ENCODE measurements around the gene JHY.

Gene JHY

DNA sequence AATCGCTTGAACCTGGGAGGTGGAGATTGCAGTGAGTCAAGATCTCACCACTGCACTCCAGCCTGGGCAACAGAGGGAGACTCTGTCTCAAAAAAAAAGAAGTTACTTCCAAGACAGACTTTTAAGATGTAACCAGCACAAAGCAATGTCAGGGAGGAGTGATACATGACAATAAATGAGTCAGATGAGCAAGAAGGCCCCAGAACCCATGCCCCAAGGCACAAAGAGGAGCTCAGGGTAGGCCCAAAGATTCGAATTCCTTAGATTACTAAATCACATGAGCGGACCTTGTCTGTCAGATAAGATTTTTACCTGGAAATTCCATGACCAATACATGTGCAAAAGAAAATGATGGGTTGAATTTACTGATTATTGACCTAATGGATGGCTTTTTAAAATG is 10.5 kb upstream of the JHY start:
- no peak for DNase-seq

DNA sequence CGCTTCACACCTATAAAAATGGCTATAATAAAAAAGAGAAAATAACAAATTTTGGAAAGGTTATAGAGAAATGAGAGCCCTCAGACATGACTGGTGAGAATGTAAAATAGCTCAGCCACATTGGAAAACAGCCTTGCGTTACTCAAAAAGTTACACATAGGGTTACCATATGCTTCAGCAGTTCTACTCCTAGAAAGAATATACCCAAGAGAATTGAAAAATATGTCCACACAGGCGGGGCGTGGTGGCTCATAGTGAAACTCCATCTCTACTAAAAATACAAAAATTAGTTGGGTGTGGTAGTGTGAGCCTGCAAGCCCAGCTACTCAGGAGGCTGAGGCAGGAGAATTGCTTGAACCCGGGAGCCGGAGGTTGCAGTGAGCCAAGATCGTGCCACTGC is 7.6 kb upstream of the JHY start:
- DNase-seq = no peak

DNA sequence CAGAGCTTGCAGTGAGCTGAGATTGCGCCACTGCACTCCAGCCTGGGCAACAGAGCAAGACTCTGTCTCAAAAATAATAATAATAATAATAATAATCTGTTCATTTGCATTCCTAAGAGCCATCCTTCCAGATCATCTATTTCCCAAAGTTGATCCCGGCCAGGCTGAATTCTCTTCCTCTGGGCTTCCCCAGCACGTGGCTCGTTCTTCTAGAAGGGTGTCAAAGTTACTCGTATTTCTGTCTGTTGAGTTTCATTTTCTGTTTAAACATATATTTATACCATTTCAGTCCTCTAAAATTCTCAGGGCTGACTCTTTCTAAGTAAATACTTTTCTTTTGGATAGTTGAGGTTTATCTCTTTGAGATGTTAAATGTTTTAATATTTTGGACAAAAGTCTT is 4.8 kb upstream of the JHY start:
- DNase-seq = no peak

GRCh38 chr11:122879785-122880184 is 2.8 kb upstream of the JHY start:
- DNase-seq = no peak

DNA sequence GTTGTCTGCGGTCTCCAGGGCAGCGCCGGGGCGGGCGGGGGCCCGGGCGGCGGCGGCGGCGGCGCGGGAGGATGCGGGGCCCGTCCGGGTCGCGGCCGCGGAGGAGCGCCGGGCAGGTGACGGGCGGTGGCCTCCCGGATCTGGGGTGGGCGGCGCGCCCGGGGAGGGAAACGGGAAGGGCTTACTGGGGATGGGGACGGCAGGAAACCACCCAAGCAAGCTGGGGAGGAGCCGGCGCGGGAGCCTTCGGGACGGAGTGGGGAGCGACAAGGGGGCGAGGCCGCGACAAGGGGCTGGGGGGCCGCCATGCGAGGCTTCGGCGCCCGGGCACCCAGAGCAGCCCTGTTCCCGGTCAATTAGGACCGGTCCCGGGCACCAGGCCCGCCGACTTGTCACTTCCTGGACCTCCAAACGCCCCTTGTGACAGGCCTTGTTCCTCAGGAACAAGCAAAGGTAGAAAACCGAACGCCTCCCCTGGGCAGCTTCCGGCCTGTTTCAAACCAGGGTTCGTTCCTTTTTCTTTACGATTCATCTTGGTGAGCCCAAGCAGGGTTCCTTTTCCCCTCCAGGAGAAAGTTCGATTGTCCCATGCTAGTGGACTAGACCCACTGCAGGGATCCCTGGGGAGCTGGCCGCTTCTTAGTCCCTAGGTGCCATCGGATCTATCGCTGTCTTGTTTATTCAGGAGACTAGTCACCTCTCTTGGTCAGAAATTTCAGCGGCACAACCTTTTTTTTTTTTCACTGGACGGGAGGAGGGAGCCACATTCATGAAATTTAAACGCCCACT is 492 bp downstream of the JHY start:
- peak; percentile 17 for DNase-seq

GRCh38 chr11:122883646-122883979 is 1.1 kb downstream of the JHY start:
- DNase-seq = no peak

GRCh38 chr11:122888162-122888561 is 5.6 kb downstream of the JHY start:
- no peak for DNase-seq

DNA sequence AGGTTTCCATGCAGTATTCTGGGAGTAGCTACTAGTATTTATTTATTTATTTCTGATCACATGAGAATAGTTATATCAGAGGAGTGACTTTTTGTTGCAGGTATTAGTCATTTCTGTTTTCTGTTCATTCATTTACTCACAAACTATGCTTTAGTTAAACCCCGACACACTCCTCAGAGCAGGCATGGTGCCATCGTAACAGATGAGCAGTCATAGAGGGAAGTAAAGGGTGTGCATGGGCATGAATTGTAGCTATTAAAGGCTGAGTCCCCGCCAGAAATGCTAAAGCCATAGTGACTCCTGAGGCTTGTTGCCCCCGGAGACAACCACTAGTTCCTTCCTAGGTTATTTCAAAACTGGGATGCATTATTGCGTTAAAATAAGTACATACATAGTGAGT is 10.6 kb downstream of the JHY start:
- DNase-seq = no peak

DNA sequence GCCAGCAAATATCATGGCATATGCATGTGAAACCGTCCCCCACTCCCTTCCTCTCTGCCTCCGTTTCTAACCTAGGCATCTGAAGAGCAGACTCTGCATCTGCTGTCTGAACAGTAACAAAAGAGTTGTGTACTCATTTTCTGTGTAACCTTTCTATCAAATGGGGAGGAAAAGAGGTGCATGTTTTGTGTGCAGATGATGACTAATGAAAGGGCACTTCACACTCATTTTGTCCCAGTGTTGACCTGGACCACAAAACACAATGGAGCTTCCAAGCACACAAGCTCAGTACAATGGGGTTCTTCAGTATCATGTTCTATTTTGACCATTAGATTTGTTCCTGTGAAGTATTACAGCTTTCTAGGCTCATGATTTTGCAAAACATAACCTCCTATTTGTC is 13.0 kb downstream of the JHY start:
- DNase-seq = no peak

- DNase-seq = no peak
These were observed 15.1 kb downstream of the JHY start for GRCh38 chr11:122897606-122898210.

DNA sequence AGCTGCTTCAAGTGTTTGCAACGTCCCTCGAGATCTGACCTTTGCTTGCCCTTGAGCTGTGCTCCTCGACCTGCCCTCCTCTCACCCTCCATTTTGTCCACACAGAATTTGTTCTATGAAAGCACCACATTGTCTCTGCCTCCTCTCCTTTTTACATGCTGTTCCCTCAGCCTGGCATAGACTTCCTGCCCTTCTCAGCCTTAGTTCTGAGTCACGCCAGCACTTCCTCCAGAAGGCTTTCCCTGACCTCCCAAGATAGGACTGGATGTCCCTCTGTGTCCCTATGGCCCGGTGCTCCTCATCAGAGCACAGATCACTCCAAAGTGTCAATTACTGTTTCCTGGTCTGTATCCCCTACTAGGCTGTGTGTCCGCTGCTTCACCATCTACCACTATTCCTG is 16.2 kb downstream of the JHY start:
- no peak for DNase-seq

GRCh38 chr11:122900587-122901202 is 18.1 kb downstream of the JHY start:
- DNase-seq = no peak

DNA sequence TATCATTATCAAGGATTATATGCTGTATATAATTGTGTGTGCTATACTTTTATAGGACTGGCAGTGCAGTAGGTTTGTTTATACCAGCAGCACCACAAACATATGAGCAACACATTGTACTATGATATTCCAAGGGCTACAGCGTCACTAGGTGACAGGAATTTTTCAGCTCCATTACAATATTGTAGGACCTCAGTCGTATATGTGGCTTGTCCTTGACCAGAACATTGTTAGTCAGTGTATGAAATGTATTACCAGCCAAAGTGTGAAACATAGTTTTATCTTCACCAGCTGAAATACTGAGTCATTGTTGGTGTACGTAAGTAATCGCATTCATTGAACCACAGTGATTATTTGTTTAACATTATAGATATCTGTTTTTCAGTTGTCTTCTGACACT is 20.4 kb downstream of the JHY start:
- no peak for DNase-seq

DNA sequence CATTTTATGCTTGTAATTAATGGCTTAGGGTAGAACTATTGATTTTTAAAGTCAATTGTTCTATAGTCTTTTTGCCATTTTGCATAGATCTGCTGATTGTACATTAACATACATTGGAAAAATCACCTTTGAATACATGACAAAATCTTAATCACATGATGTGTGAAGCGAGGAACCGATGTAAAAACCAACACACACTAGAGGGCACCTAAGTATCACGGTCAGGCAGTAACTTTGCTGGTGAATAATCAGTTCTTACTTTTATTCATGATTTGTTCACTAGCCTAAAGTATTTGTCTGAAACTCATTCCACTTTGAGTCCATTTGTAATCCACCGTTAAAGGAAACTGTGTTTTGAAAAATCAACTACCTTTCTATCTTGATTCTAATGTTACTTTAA is 28.2 kb downstream of the JHY start:
- DNase-seq = no peak

DNA sequence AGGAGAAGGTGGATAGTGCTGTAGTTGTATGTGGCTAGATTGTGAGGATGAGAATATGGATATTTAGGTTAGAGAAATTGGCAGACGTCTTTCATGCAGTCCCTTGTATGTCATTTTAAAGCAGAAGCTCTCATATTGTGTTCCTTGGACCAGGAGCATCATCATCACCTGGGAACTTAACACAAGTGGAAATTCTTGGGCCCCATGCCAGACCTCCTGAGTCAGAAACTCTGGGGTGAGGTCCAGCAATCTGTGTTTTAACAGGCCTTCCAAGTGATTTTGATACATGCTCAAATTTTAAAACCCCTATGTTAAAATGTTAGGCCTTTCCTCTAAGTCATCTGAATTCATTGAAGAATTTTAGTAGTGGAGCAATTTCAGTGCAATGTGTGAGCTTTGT is 34.8 kb downstream of the JHY start:
- no peak for DNase-seq

- no peak for DNase-seq
These were observed 36.2 kb downstream of the JHY start for GRCh38 chr11:122918734-122919133.

- no peak for DNase-seq
These were observed 38.0 kb downstream of the JHY start for GRCh38 chr11:122920579-122920978.

DNA sequence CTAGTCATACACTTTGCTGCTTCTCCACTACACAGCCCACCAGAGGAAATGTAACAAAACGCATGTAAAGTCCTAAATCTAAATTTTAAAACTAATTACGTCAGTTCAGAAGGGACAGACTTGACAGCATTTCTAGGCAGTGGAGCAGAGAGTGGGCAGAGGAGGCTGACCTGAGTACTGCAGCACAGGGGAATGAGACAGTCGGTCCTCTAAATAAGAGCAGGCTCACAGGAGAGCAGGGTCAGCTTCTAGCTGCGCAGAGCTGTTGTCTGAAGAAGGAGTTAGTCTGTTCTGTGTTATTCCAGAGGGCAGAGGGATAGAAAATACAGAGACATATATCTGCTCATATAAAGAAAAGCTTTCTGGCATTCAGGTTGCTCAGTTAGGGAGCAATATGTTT is 40.3 kb downstream of the JHY start:
- DNase-seq = no peak

- no peak for DNase-seq
These were observed 40.7 kb downstream of the JHY start for GRCh38 chr11:122923302-122923701.

DNA sequence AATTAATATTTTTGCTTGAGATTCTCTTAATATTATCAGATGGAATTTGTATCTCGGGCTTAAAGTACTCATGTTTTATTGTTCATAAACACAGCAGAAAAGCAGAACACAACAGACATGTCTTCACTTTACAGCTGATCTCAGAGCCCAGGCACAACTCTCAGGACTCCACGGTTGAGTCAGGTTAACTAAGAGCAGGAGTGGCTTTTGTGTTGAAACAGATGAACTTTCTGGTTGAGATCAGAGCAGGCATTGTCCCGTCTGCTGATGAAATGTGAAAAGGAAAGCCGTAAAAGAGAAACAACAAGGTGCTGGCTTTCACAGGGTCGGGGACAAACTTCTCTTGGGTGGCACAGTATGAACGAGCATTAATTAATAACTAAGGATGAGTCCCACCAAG is 49.0 kb downstream of the JHY start:
- no peak for DNase-seq

GRCh38 chr11:122933416-122933815 is 50.9 kb downstream of the JHY start:
- no peak for DNase-seq

DNA sequence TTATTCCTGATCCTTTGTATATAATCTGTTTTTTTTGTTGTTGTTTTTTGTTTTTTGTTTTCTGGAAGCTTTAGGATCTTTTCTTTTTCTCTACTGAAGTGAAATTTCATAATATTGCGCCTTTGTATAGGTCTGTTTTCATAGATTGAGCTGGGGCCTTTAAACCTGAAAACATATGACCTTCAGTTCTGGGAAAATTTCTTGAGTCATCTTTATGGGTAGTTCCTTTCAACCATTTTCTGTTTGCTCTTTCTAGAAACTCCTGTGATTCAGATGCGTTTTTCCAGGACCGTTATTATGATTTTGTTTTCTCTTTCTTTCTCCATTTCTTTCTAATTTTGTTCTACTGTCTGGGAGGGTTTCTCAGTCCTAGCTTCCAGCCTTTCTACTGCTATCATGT is 55.4 kb downstream of the JHY start:
- no peak for DNase-seq

- DNase-seq = no peak
These were observed 56.0 kb downstream of the JHY start for GRCh38 chr11:122938557-122938956.

GRCh38 chr11:122951211-122951610 is 68.7 kb downstream of the JHY start:
- DNase-seq = no peak

- no peak for DNase-seq
These were observed 71.9 kb downstream of the JHY start for GRCh38 chr11:122954455-122954854.
